ENCODE results near the gene MMP3.

Gene MMP3

GRCh38 chr11:102794382-102794781 is 49.0 kb downstream of the MMP3 start:
- no peaks in the 10 kb centered on the region for H3K27me3 Mint-ChIP-seq (ENCODE audit: low read depth, poor library complexity)
- H3K4me1 Mint-ChIP-seq = no peaks in the 10 kb centered on the region
- H3K27ac Mint-ChIP-seq = no peak overlapping the region
- no peaks in the 10 kb centered on the region for H3K9me3 Mint-ChIP-seq
- TF ChIP-seq CTCF (IDR thresholded peaks at IDR 0.05) = peak; percentile 33
- no peaks in the 10 kb centered on the region for H3K36me3 Mint-ChIP-seq (ENCODE audit: low read depth)
- DNase-seq = peak; percentile 6
- H3K4me3 Mint-ChIP-seq = no peak overlapping the region

- H3K27me3 Mint-ChIP-seq (ENCODE audit: low read depth, poor library complexity) = no peaks in the 10 kb centered on the region
- no peak overlapping the region for H3K27ac Mint-ChIP-seq
- TF ChIP-seq CTCF (IDR thresholded peaks at IDR 0.05) = no peak
- H3K36me3 Mint-ChIP-seq (ENCODE audit: low read depth) = no peaks in the 10 kb centered on the region
- H3K4me1 Mint-ChIP-seq = no peaks in the 10 kb centered on the region
- H3K9me3 Mint-ChIP-seq = no peaks in the 10 kb centered on the region
- no peak for DNase-seq
- no peak overlapping the region for H3K4me3 Mint-ChIP-seq
These were observed 49.6 kb downstream of the MMP3 start for GRCh38 chr11:102793677-102794290.

GRCh38 chr11:102792604-102793003 is 50.8 kb downstream of the MMP3 start:
- DNase-seq = no peak
- H3K36me3 Mint-ChIP-seq (ENCODE audit: low read depth) = no peaks in the 10 kb centered on the region
- no peaks in the 10 kb centered on the region for H3K9me3 Mint-ChIP-seq
- no peaks in the 10 kb centered on the region for H3K27me3 Mint-ChIP-seq (ENCODE audit: low read depth, poor library complexity)
- no peak overlapping the region for H3K27ac Mint-ChIP-seq
- no peak overlapping the region for H3K4me3 Mint-ChIP-seq
- TF ChIP-seq CTCF (IDR thresholded peaks at IDR 0.05) = no peak
- H3K4me1 Mint-ChIP-seq = no peaks in the 10 kb centered on the region

GRCh38 chr11:102791271-102792036 is 52.0 kb downstream of the MMP3 start:
- Mint-ChIP-seq H3K27ac (no peak overlapping the region), H3K4me3 (no peak overlapping the region), H3K27me3 (ENCODE audit: low read depth, poor library complexity) (no peaks in the 10 kb centered on the region), H3K36me3 (ENCODE audit: low read depth) (no peaks in the 10 kb centered on the region), H3K9me3 (no peaks in the 10 kb centered on the region), H3K4me1 (no peaks in the 10 kb centered on the region)
- TF ChIP-seq CTCF (IDR thresholded peaks at IDR 0.05) = no peak
- DNase-seq = no peak

- H3K9me3 Mint-ChIP-seq = no peaks in the 10 kb centered on the region
- H3K4me3 Mint-ChIP-seq = no peak overlapping the region
- TF ChIP-seq CTCF (IDR thresholded peaks at IDR 0.05) = no peak
- no peaks in the 10 kb centered on the region for H3K36me3 Mint-ChIP-seq (ENCODE audit: low read depth)
- H3K27me3 Mint-ChIP-seq (ENCODE audit: low read depth, poor library complexity) = peaks cover 2% of the 10 kb centered on the region
- H3K4me1 Mint-ChIP-seq = no peaks in the 10 kb centered on the region
- no peak overlapping the region for H3K27ac Mint-ChIP-seq
- DNase-seq = no peak
These were observed 54.9 kb downstream of the MMP3 start for GRCh38 chr11:102788334-102788995.

Data from nephron progenitor cell (in vitro differentiated cells).